ENCODE measurements around the gene APLP2. TPM values are rescaled to one million over a fixed set of nuclear protein-coding genes. Genes with fewer than 3 reads are reported as not detected.
A peak's percentile ranks its signal among the peaks of the same experiment; 100 is the strongest.

The APLP2 gene
- total RNA-seq, 2 experiments from 2014 or later = 49.2 to 53.4 TPM

- DNase-seq = no peak
- Mint-ChIP-seq H3K36me3 (no peaks in the 10 kb centered on the region), H3K4me3 (no peak overlapping the region), H3K4me1 (ENCODE audit: low read depth) (no peaks in the 10 kb centered on the region), H3K27me3 (peaks cover 7% of the 10 kb centered on the region), H3K27ac (no peak overlapping the region), H3K9me3 (no peaks in the 10 kb centered on the region)
- ChIA-PET POLR2A (no interaction called here), CTCF (no interaction called here)
- intact Hi-C loops (cut with micrococcal nuclease) = no loop called here
Observed at GRCh38 chr11:130037881-130038585, 31.7 kb upstream of the APLP2 start.

GRCh38 chr11:130040281-130040940 lies 29.3 kb upstream of the APLP2 start:
- no peak overlapping the region for H3K4me3 Mint-ChIP-seq
- ChIA-PET CTCF (no interaction called here), POLR2A (no interaction called here)
- H3K36me3 Mint-ChIP-seq = no peaks in the 10 kb centered on the region
- H3K27me3 Mint-ChIP-seq = peaks cover 7% of the 10 kb centered on the region
- H3K9me3 Mint-ChIP-seq = no peaks in the 10 kb centered on the region
- no peak overlapping the region for H3K27ac Mint-ChIP-seq
- intact Hi-C loops (cut with micrococcal nuclease) = no loop called here
- no peaks in the 10 kb centered on the region for H3K4me1 Mint-ChIP-seq (ENCODE audit: low read depth)
- no peak for DNase-seq

DNA sequence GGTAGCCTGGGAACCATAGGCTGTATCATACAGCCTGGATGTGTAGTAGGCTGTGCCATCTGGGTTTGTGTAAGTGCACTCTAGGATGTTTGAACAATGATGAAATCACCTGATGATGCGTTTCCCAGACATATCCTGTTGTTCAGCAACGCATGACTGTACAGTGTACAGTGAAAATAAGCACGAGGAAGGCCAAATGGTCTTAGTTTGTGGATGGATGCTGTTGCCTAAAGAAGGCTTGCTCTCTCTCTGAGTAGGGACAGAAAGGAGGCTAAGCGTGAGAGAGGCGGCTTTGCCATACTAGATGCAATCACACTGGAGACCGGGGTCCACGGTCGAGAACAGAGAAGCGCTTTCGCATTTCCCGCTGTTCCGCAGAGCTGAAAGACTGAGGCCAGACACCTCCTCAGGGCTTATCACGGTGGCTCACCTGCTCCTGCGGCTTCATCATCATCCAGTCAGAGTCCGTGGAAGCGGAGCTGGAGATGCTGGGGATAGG lies 27.6 kb upstream of the APLP2 start:
- Mint-ChIP-seq H3K27ac (peak overlapping the region; percentile 13), H3K27me3 (peaks cover 7% of the 10 kb centered on the region), H3K4me3 (no peak overlapping the region), H3K9me3 (no peaks in the 10 kb centered on the region), H3K4me1 (ENCODE audit: low read depth) (no peaks in the 10 kb centered on the region), H3K36me3 (no peaks in the 10 kb centered on the region)
- intact Hi-C loops (cut with micrococcal nuclease) = no loop called here
- ChIA-PET POLR2A (no interaction called here), CTCF (no interaction called here)
- DNase-seq = no peak

DNA sequence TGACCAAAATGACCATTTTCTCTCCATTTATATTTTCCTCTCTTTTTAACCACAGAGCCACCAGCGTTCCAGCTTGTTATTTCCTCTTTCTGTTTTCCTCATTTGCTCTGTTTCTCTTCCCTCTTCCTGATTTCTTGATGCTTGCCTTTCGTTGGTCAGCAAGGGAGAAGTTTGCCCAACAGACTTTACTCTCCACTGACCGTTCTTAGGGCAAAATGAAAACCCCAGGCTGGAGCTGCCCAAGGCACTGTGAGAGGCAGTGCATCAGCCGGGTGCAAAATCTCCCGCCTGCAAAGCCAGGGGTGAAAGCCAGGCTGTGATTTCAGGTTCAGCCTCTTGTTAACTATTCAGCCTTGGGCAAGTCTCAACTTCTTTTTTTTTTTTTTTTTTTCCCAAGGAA lies 26.1 kb upstream of the APLP2 start:
- H3K27ac Mint-ChIP-seq = no peak overlapping the region
- POLR2A ChIA-PET = no interaction called here
- H3K9me3 Mint-ChIP-seq = no peaks in the 10 kb centered on the region
- peaks cover 4% of the 10 kb centered on the region for H3K27me3 Mint-ChIP-seq
- CTCF ChIA-PET = interaction anchor here (0.7 kb wide), 1 partner anchor 28 kb away, joined by 6 read pairs; no protein-coding TSS in a partner anchor
- DNase-seq = no peak
- H3K36me3 Mint-ChIP-seq = no peaks in the 10 kb centered on the region
- no peaks in the 10 kb centered on the region for H3K4me1 Mint-ChIP-seq (ENCODE audit: low read depth)
- intact Hi-C loops (cut with micrococcal nuclease) = no loop called here
- H3K4me3 Mint-ChIP-seq = no peak overlapping the region

- no peak overlapping the region for H3K4me3 Mint-ChIP-seq
Observed at GRCh38 chr11:130047141-130047540, 22.6 kb upstream of the APLP2 start.

GRCh38 chr11:130049328-130049771 lies 20.3 kb upstream of the APLP2 start:
- POLR2A ChIA-PET = no interaction called here
- H3K27ac Mint-ChIP-seq = no peak overlapping the region
- intact Hi-C loops (cut with micrococcal nuclease) = no loop called here
- H3K36me3 Mint-ChIP-seq = no peaks in the 10 kb centered on the region
- H3K4me3 Mint-ChIP-seq = no peak overlapping the region
- no peaks in the 10 kb centered on the region for H3K4me1 Mint-ChIP-seq (ENCODE audit: low read depth)
- peaks cover 2% of the 10 kb centered on the region for H3K9me3 Mint-ChIP-seq
- peaks cover 5% of the 10 kb centered on the region for H3K27me3 Mint-ChIP-seq
- CTCF ChIA-PET = interaction anchor here (0.6 kb wide), 1 partner anchor 581 kb away, joined by 3 read pairs; no protein-coding TSS in a partner anchor
- no peak for DNase-seq

More at GRCh38 chr11:130047141-130047540, 22.6 kb upstream of the APLP2 start:
- ChIA-PET CTCF (interaction anchor here (0.8 kb wide), 1 partner anchor 124 kb away, joined by 4 read pairs; no protein-coding TSS in a partner anchor), POLR2A (no interaction called here)
- intact Hi-C loops (cut with micrococcal nuclease) = no loop called here
- no peaks in the 10 kb centered on the region for H3K36me3 Mint-ChIP-seq
- no peaks in the 10 kb centered on the region for H3K4me1 Mint-ChIP-seq (ENCODE audit: low read depth)
- DNase-seq = no peak
- peaks cover under 1% of the 10 kb centered on the region for H3K27me3 Mint-ChIP-seq
- no peaks in the 10 kb centered on the region for H3K9me3 Mint-ChIP-seq
- H3K27ac Mint-ChIP-seq = no peak overlapping the region

GRCh38 chr11:130050257-130050656 lies 19.4 kb upstream of the APLP2 start:
- no peak for DNase-seq
- CTCF ChIA-PET = no interaction called here
- Mint-ChIP-seq H3K36me3 (no peaks in the 10 kb centered on the region), H3K4me3 (no peak overlapping the region), H3K27me3 (peaks cover 9% of the 10 kb centered on the region), H3K4me1 (ENCODE audit: low read depth) (no peaks in the 10 kb centered on the region), H3K9me3 (peaks cover 2% of the 10 kb centered on the region), H3K27ac (no peak overlapping the region)
- intact Hi-C loops (cut with micrococcal nuclease) = no loop called here
- POLR2A ChIA-PET = no interaction called here

DNA sequence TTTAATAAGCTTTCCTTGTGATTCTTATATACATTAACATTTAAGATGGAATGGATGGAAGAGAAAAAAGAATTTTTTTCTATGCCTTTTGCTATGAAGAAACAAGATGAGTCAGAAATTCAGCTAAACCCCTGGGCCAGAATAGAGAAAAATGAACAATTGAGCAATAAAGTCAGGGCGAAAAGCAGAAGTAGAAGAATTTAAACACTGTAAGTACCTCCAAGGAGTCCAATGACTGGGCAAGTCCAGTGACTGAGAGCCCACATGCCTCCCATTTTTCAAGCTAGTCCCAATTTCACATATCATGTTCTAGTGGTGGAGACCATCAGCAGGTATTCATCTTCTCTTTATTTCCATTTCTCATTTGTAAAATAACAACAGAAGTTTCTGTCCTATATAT lies 18.6 kb upstream of the APLP2 start:
- DNase-seq = no peak
- Mint-ChIP-seq H3K36me3 (no peaks in the 10 kb centered on the region), H3K4me1 (ENCODE audit: low read depth) (no peaks in the 10 kb centered on the region), H3K4me3 (no peak overlapping the region), H3K27me3 (peaks cover 9% of the 10 kb centered on the region), H3K27ac (no peak overlapping the region), H3K9me3 (peaks cover 2% of the 10 kb centered on the region)
- ChIA-PET CTCF (interaction anchor here (1.0 kb wide), 1 partner anchor 19 kb away, joined by 4 read pairs; the partner anchor contains the start of gene APLP2), POLR2A (no interaction called here)
- intact Hi-C loops (cut with micrococcal nuclease) = no loop called here

GRCh38 chr11:130052567-130052966 lies 17.1 kb upstream of the APLP2 start:
- Mint-ChIP-seq H3K4me3 (no peak overlapping the region), H3K27ac (no peak overlapping the region), H3K4me1 (ENCODE audit: low read depth) (no peaks in the 10 kb centered on the region), H3K27me3 (peaks cover 12% of the 10 kb centered on the region), H3K9me3 (peaks cover 2% of the 10 kb centered on the region), H3K36me3 (no peaks in the 10 kb centered on the region)
- ChIA-PET POLR2A (no interaction called here), CTCF (no interaction called here)
- intact Hi-C loops (cut with micrococcal nuclease) = no loop called here
- no peak for DNase-seq

GRCh38 chr11:130054966-130055365 lies 14.7 kb upstream of the APLP2 start:
- no peak for DNase-seq
- Mint-ChIP-seq H3K27ac (no peak overlapping the region), H3K36me3 (no peaks in the 10 kb centered on the region), H3K4me1 (ENCODE audit: low read depth) (no peaks in the 10 kb centered on the region), H3K9me3 (peaks cover 2% of the 10 kb centered on the region), H3K4me3 (no peak overlapping the region), H3K27me3 (peaks cover 18% of the 10 kb centered on the region)
- POLR2A ChIA-PET = no interaction called here
- CTCF ChIA-PET = interaction anchor here (1.2 kb wide), 1 partner anchor 77 kb away, joined by 3 read pairs; no protein-coding TSS in a partner anchor
- intact Hi-C loops (cut with micrococcal nuclease) = no loop called here

- Mint-ChIP-seq H3K36me3 (no peaks in the 10 kb centered on the region), H3K4me3 (no peak overlapping the region)
Observed at GRCh38 chr11:130055617-130056016, 14.1 kb upstream of the APLP2 start.

DNA sequence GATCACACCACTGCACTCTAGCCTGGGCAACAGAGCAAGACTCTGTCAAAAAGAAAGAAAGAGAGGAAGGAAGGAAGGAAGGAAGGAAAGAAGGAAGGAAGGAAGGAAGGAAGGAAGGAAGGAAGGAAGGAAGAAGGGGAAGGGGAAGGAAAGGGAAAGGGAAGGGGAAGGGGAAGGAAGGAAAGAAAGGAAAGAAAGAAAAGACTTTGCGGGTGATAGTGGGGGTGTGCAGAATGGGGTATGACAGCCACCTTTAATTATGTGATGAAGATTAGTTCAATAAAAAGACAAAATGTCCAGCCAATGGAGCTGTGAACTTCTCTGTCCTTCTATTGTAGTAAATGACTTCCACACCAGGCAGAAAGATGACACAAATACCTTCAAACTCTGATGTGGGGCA lies 8.7 kb upstream of the APLP2 start:
- Mint-ChIP-seq H3K27ac (no peak overlapping the region), H3K9me3 (no peaks in the 10 kb centered on the region), H3K4me1 (ENCODE audit: low read depth) (no peaks in the 10 kb centered on the region), H3K27me3 (peaks cover 10% of the 10 kb centered on the region), H3K4me3 (no peak overlapping the region), H3K36me3 (no peaks in the 10 kb centered on the region)
- DNase-seq = no peak
- ChIA-PET CTCF (interaction anchor here (1.2 kb wide), 1 partner anchor 69 kb away, joined by 3 read pairs; no protein-coding TSS in a partner anchor), POLR2A (interaction anchor here (1.0 kb wide), 1 partner anchor 10 kb away, joined by 3 read pairs; no protein-coding TSS in a partner anchor)
- intact Hi-C loops (cut with micrococcal nuclease) = no loop called here

More at GRCh38 chr11:130055617-130056016, 14.1 kb upstream of the APLP2 start:
- Mint-ChIP-seq H3K27ac (no peak overlapping the region), H3K4me1 (ENCODE audit: low read depth) (no peaks in the 10 kb centered on the region), H3K9me3 (peaks cover 2% of the 10 kb centered on the region), H3K27me3 (peaks cover 18% of the 10 kb centered on the region)
- ChIA-PET CTCF (no interaction called here), POLR2A (no interaction called here)
- DNase-seq = no peak
- intact Hi-C loops (cut with micrococcal nuclease) = no loop called here
